ENCODE data around the gene THEM4. TPM values are rescaled to one million over a fixed set of nuclear protein-coding genes. Genes with fewer than 3 reads are reported as not detected.

Gene THEM4
- total and polyA plus RNA-seq, 12 donors: 13.9 to 32.5 (median 16.2) TPM

- Histone ChIP-seq H3K36me3 (no peaks in the 10 kb centered on the region), H3K27me3 (no peaks in the 10 kb centered on the region), H3K27ac (no peak overlapping the region), H3K4me3 (no peak overlapping the region), H3K9me3 (no peaks in the 10 kb centered on the region), H3K4me1 (peaks cover 0 to 13% (median 0%) of the 10 kb centered on the region in 9 donors)
- no peak for TF ChIP-seq CTCF (IDR thresholded peaks at IDR 0.05)
- ATAC-seq (no peak), DNase-seq (no peak)
- WGBS, 2 donors: 61 to 67% methylated on average over 3 of the region's 3 CpGs
- intact Hi-C loops (cut with DNase I): loop anchor here in 4 of 10 donors (2.0 kb wide), 3 partner anchors 30 to 64 kb away; no protein-coding TSS in a partner anchor
Measured at GRCh38 chr1:151935154-151935553, 25.8 kb upstream of the THEM4 start.

DNA sequence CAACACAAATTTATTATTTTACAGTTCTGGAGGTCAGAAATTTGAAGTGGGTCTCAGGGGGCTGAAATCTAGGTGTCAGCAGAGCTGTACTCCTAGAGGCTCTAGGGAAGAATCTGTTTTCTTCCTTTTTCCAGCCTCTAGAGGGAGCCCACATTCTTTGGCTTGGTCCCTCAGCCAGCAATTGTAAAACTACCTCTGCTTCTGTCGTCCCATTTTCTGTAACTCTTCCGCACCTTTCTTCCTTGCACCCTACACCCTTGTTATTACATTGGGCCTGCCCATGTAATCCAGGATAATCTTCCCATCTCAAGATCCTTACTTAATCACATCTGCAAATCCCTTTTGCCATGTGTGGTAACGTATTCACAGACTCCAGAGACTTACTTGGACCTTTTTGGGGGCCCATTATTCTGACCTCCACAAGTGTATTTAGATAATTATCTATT is 24.8 kb upstream of the THEM4 start:
- peak; percentile 78 to 92 (median 89) for ATAC-seq
- H3K4me3 ChIP-seq: no peak overlapping the region
- intact Hi-C loops (cut with DNase I): loop anchor here in 9 of 10 donors (1.0 to 5.0 kb wide), 8 partner anchors 31 to 67 kb away; no protein-coding TSS in a partner anchor
- H3K9me3 ChIP-seq: no peaks in the 10 kb centered on the region
- 27 to 29% methylated on average over 3 of the region's 3 CpGs for WGBS, 2 donors
- no peaks in the 10 kb centered on the region for H3K27me3 ChIP-seq
- TF ChIP-seq CTCF (IDR thresholded peaks at IDR 0.05): peak; percentile 83 to 96 (median 87)
- no peak overlapping the region for H3K27ac ChIP-seq
- H3K4me1 ChIP-seq: peaks cover 0 to 4% (median 0%) of the 10 kb centered on the region in 9 donors
- no peaks in the 10 kb centered on the region for H3K36me3 ChIP-seq
- DNase-seq: peak in 1 of 2 donors; percentile 55

- Histone ChIP-seq H3K9me3 (no peaks in the 10 kb centered on the region), H3K27me3 (no peaks in the 10 kb centered on the region), H3K36me3 (no peaks in the 10 kb centered on the region), H3K27ac (no peak overlapping the region), H3K4me3 (no peak overlapping the region), H3K4me1 (peaks cover 0 to 8% (median 0%) of the 10 kb centered on the region in 9 donors)
- DNase-seq (no peak), ATAC-seq (no peak)
- 97 to 100% methylated on average over 1 of the region's 1 CpG for WGBS, 2 donors
- TF ChIP-seq CTCF (IDR thresholded peaks at IDR 0.05): no peak
- intact Hi-C loops (cut with DNase I): no loop called here
Measured at GRCh38 chr1:151924691-151925587, 15.6 kb upstream of the THEM4 start.

DNA sequence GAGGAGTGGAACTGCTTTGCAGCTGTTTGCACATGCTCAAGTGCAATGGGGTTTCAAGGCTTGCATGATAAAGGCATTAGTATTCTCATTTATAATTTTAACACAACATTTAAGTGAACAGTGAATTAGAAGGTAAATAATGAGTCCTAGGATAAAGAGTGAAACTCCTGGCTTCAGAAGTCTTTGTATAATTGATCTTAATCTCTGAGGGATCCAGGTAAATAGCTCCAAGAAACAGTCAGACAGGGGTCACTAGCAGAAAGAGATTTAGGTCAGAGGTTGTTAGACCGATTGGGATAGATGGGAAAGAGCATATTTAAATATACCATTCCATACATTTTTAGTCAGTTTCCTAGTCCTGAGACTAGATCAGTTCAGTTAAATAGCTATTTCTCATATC is 14.1 kb upstream of the THEM4 start:
- Histone ChIP-seq H3K36me3 (no peaks in the 10 kb centered on the region), H3K27me3 (no peaks in the 10 kb centered on the region), H3K27ac (no peak overlapping the region), H3K9me3 (no peaks in the 10 kb centered on the region), H3K4me1 (peaks cover 0 to 8% (median 0%) of the 10 kb centered on the region in 9 donors), H3K4me3 (no peak overlapping the region)
- TF ChIP-seq CTCF (IDR thresholded peaks at IDR 0.05): no peak
- no peak for ATAC-seq
- intact Hi-C loops (cut with DNase I): no loop called here
- no peak for DNase-seq
- WGBS, 2 donors: 70 to 81% methylated on average over 1 of the region's 1 CpG

Data from heart right ventricle (tissue), 16 donors.